Liver (tissue), 9 donors: Measurements from ENCODE around the gene UBXN11. TPM values are rescaled to one million over a fixed set of nuclear protein-coding genes. Genes with fewer than 3 reads are reported as not detected.

Experiments used
- DNase-seq: peaks from one replicate; pipeline ENCODE4 v3.0.0-alpha.2; 2017; ENCODE audit warnings: low spot score
- H3K27ac ChIP-seq, 2 donors: one replicate each; pipeline ENCODE4 v1.7.0; 2013; ENCODE audit warnings: inconsistent platforms in 2 of 2, low read length in 2 of 2, control low read depth in 1 of 2, low read depth in 1 of 2, mild to moderate bottlenecking in 1 of 2
- H3K27me3 ChIP-seq, 4 donors: one replicate each; pipeline versions ENCODE4 v1.6.1 to v1.7.0; 2013; ENCODE audit warnings: low read length in 3 of 4, inconsistent platforms in 1 of 4, mild to moderate bottlenecking in 1 of 4, moderate library complexity in 1 of 4; ENCODE audit not compliant: control insufficient read depth in 4 of 4, insufficient read depth in 4 of 4
- H3K36me3 ChIP-seq, 4 donors: one replicate each; pipeline versions ENCODE4 v1.6.1 to v1.7.0; 2013; ENCODE audit warnings: low read length in 3 of 4, mild to moderate bottlenecking in 3 of 4, low read depth in 1 of 4, moderate library complexity in 1 of 4; ENCODE audit not compliant: control insufficient read depth in 4 of 4, insufficient read depth in 3 of 4
- H3K4me1 ChIP-seq, 4 donors: one replicate each; pipeline versions ENCODE4 v1.6.1 to v1.7.0; 2013; ENCODE audit warnings: low read length in 3 of 4, mild to moderate bottlenecking in 3 of 4, moderate library complexity in 1 of 4; ENCODE audit not compliant: control insufficient read depth in 4 of 4, insufficient read depth in 4 of 4
- H3K4me3 ChIP-seq, 3 donors: one replicate each; pipeline versions ENCODE4 v1.6.1 to v1.7.0; 2013; ENCODE audit warnings: low read length in 3 of 3, control low read depth in 1 of 3, low read depth in 1 of 3, mild to moderate bottlenecking in 1 of 3
- H3K9ac ChIP-seq, 2 donors: one replicate each; pipeline ENCODE4 v1.7.0; 2013; ENCODE audit warnings: low read length in 2 of 2, mild to moderate bottlenecking in 2 of 2, moderate library complexity in 2 of 2, control low read depth in 1 of 2, low read depth in 1 of 2
- H3K9me3 ChIP-seq, 4 donors: one replicate each; pipeline versions ENCODE4 v1.6.1 to v1.7.0; 2013; ENCODE audit warnings: low read length in 3 of 4; ENCODE audit not compliant: control insufficient read depth in 4 of 4
- EGR1 ChIP-seq, 2 donors: IDR thresholded peaks; 2 replicates each; pipeline ENCODE4 v1.6.1; 2016 to 2018; ENCODE audit warnings: antibody characterized with exemption in 2 of 2, low read depth in 2 of 2
- FOXA1 ChIP-seq: IDR thresholded peaks from 2 replicates; pipeline ENCODE4 v1.6.1; 2016; ENCODE audit warnings: antibody characterized with exemption
- HNF4A ChIP-seq, 2 donors: conservative IDR thresholded peaks; 2 replicates each; pipeline ENCODE4 v1.6.1; 2016; ENCODE audit warnings: antibody characterized with exemption in 2 of 2, mild to moderate bottlenecking in 2 of 2
- NR2F2 ChIP-seq: IDR thresholded peaks from 2 replicates; pipeline ENCODE4 v1.6.1; 2016; ENCODE audit warnings: antibody characterized with exemption
- RAD21 ChIP-seq, 2 donors: IDR thresholded peaks; 2 replicates each; pipeline ENCODE4 v1.6.1; 2016; ENCODE audit warnings: antibody characterized with exemption in 2 of 2, mild to moderate bottlenecking in 2 of 2
- RXRA ChIP-seq, 2 donors: IDR thresholded peaks; 2 replicates each; pipeline ENCODE4 v1.6.1; 2017 to 2018; ENCODE audit warnings: antibody characterized with exemption in 2 of 2, mild to moderate bottlenecking in 1 of 2
- SP1 ChIP-seq: IDR thresholded peaks from 2 replicates; pipeline ENCODE4 v1.6.1; 2018; ENCODE audit warnings: antibody characterized with exemption, mild to moderate bottlenecking
- TAF1 ChIP-seq: conservative IDR thresholded peaks from 2 replicates; pipeline ENCODE4 v1.6.1; 2016; ENCODE audit warnings: antibody characterized with exemption, mild to moderate bottlenecking
- YY1 ChIP-seq: IDR thresholded peaks from 2 replicates; pipeline ENCODE4 v1.6.1; 2016; ENCODE audit warnings: antibody characterized with exemption, mild to moderate bottlenecking
- WGBS: extraction: QIAGEN DNeasy Blood & Tissue Kit; methylation state at CpG from one replicate; pipeline ENCODE4 v1.1.7; 2013; 5-methylcytosine and 5-hydroxymethylcytosine counted together
- polyA plus RNA-seq, 2 donors: library from polyadenylated mRNA; stranded (reverse) in 1 of 2; unstranded in 1 of 2; fragments of 200-250 nt in 1 of 2; fragments of >200 nt in 1 of 2; fragmentation: Nextera tagmentation in 1 of 2; extraction: Ambion mirVana in 1 of 2; gene quantifications; one replicate each; pipeline versions ENCODE4 v1.2.1 to v1.2.3, GENCODE V29; 2013 to 2015
- total RNA-seq, 2 donors: library from RNA; depleted of rRNA; stranded (reverse); fragments of >200 nt; gene quantifications; one replicate each; pipeline ENCODE4 v1.2.3, GENCODE V29; 2014
- TF ChIP-seq, protein P1 (sequence below): fragments of 150-350 bp; IDR thresholded peaks from 2 replicates; pipeline ENCODE4 v1.5.1; 2017; ENCODE audit warnings: improper control_type of control experiment, low read depth, low read length; ENCODE audit not compliant: missing input control
- TF ChIP-seq, protein P2 (sequence below): IDR thresholded peaks from 2 replicates; pipeline ENCODE4 v1.6.1; 2016; ENCODE audit warnings: antibody characterized with exemption, mild to moderate bottlenecking
- TF ChIP-seq, protein P3 (sequence below): IDR thresholded peaks from 2 replicates; pipeline ENCODE4 v1.6.1; 2016; ENCODE audit warnings: antibody characterized with exemption
- TF ChIP-seq, protein P4 (sequence below): IDR thresholded peaks from 2 replicates; pipeline ENCODE4 v1.6.1; 2016; ENCODE audit warnings: antibody characterized with exemption
- donor health status: healthy.
- donor health status: healthy.
- donor health status: healthy.
- donor health status: healthy.
- donor health status: healthy.

The UBXN11 gene
- total and polyA plus RNA-seq, 4 donors = 3.0 to 9.5 (median 7.3) TPM

DNA sequence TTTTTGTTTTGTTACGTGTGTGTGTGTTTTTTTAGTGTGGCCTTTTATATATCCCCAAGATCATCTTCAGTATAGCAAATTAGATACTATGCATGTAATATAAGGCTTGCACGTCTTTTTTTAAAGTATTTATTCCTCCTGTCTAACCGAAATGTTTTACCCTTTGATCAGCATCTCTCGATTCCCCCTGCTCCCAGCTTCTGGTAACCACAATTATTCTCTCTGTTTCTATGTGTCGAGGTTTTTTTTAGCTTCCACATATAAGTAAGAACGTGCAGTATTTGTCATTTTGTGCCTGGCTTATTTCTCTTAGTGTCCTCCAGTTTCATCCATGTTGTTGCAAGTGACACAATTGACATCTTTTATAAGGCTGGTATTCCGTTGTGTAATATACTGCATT, 53.7 kb downstream of the UBXN11 start:
- H3K36me3 ChIP-seq = peaks cover 0 to 15% (median 12%) of the 10 kb centered on the region in 4 donors
- TF ChIP-seq RAD21 (IDR thresholded peaks at IDR 0.05) = no peak
- TF ChIP-seq, protein P1, sequence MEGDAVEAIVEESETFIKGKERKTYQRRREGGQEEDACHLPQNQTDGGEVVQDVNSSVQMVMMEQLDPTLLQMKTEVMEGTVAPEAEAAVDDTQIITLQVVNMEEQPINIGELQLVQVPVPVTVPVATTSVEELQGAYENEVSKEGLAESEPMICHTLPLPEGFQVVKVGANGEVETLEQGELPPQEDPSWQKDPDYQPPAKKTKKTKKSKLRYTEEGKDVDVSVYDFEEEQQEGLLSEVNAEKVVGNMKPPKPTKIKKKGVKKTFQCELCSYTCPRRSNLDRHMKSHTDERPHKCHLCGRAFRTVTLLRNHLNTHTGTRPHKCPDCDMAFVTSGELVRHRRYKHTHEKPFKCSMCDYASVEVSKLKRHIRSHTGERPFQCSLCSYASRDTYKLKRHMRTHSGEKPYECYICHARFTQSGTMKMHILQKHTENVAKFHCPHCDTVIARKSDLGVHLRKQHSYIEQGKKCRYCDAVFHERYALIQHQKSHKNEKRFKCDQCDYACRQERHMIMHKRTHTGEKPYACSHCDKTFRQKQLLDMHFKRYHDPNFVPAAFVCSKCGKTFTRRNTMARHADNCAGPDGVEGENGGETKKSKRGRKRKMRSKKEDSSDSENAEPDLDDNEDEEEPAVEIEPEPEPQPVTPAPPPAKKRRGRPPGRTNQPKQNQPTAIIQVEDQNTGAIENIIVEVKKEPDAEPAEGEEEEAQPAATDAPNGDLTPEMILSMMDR = no peak
- TF ChIP-seq HNF4A (conservative IDR thresholded peaks at IDR 0.05) = no peak
- TF ChIP-seq YY1 = no peak
- TF ChIP-seq SP1 = no peak
- TF ChIP-seq TAF1 = no peak
- no peak for TF ChIP-seq FOXA1
- TF ChIP-seq RXRA (IDR thresholded peaks at IDR 0.05) = no peak
- TF ChIP-seq EGR1 (IDR thresholded peaks at IDR 0.05; ENCODE audit: low read depth in 2 of 2) = no peak
- H3K9me3 ChIP-seq = no peaks in the 10 kb centered on the region
- H3K27ac ChIP-seq = no peak overlapping the region
- 81% methylated on average over 7 of the region's 7 CpGs for WGBS
- no peak overlapping the region for H3K4me3 ChIP-seq
- no peaks in the 10 kb centered on the region for H3K27me3 ChIP-seq
- H3K4me1 ChIP-seq = no peaks in the 10 kb centered on the region
- no peak overlapping the region for H3K9ac ChIP-seq
- no peak for DNase-seq

DNA sequence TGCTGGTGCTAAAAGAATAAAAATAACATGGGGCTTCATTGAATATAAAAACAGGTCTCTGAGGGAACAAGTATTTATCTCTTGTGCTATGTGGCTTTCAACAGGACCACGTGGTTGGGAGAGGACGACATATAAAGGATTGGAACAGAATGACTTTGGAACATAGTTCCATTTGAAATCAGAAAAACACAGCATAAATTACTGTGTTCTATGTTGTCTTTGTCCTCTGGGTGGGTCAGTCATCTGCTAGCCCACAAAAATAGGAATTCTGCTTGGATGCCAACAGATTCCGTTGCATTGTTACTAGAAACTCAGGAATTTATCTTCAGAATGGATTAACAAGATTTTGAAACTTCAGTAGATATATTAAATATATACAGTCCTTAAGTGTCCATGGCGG, 66.5 kb downstream of the UBXN11 start:
- Histone ChIP-seq H3K27me3 (no peaks in the 10 kb centered on the region), H3K9ac (no peak overlapping the region), H3K4me3 (no peak overlapping the region), H3K4me1 (peaks cover 0 to 5% (median 4%) of the 10 kb centered on the region in 4 donors), H3K36me3 (peaks cover 0 to 4% (median 3%) of the 10 kb centered on the region in 4 donors), H3K27ac (no peak overlapping the region), H3K9me3 (no peaks in the 10 kb centered on the region)
- DNase-seq = no peak
- 93% methylated on average over 4 of the region's 4 CpGs for WGBS
- TF ChIP-seq RAD21 (IDR thresholded peaks at IDR 0.05) (no peak), NR2F2 (no peak), RXRA (IDR thresholded peaks at IDR 0.05) (no peak)
- TF ChIP-seq, protein P2, sequence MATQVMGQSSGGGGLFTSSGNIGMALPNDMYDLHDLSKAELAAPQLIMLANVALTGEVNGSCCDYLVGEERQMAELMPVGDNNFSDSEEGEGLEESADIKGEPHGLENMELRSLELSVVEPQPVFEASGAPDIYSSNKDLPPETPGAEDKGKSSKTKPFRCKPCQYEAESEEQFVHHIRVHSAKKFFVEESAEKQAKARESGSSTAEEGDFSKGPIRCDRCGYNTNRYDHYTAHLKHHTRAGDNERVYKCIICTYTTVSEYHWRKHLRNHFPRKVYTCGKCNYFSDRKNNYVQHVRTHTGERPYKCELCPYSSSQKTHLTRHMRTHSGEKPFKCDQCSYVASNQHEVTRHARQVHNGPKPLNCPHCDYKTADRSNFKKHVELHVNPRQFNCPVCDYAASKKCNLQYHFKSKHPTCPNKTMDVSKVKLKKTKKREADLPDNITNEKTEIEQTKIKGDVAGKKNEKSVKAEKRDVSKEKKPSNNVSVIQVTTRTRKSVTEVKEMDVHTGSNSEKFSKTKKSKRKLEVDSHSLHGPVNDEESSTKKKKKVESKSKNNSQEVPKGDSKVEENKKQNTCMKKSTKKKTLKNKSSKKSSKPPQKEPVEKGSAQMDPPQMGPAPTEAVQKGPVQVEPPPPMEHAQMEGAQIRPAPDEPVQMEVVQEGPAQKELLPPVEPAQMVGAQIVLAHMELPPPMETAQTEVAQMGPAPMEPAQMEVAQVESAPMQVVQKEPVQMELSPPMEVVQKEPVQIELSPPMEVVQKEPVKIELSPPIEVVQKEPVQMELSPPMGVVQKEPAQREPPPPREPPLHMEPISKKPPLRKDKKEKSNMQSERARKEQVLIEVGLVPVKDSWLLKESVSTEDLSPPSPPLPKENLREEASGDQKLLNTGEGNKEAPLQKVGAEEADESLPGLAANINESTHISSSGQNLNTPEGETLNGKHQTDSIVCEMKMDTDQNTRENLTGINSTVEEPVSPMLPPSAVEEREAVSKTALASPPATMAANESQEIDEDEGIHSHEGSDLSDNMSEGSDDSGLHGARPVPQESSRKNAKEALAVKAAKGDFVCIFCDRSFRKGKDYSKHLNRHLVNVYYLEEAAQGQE = no peak
- TF ChIP-seq, protein P3, sequence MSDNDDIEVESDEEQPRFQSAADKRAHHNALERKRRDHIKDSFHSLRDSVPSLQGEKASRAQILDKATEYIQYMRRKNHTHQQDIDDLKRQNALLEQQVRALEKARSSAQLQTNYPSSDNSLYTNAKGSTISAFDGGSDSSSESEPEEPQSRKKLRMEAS = no peak
- TF ChIP-seq, protein P4, sequence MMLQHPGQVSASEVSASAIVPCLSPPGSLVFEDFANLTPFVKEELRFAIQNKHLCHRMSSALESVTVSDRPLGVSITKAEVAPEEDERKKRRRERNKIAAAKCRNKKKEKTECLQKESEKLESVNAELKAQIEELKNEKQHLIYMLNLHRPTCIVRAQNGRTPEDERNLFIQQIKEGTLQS = no peak
